CD1c-positive myeloid dendritic cell (primary cell): ENCODE data around the gene DOP1A.

ENCODE experiments used
- DNase-seq: peaks from one replicate; pipeline ENCODE4 v3.0.0-alpha.2; 2016; ENCODE audit errors: extremely low spot score

DOP1A gene

DNA sequence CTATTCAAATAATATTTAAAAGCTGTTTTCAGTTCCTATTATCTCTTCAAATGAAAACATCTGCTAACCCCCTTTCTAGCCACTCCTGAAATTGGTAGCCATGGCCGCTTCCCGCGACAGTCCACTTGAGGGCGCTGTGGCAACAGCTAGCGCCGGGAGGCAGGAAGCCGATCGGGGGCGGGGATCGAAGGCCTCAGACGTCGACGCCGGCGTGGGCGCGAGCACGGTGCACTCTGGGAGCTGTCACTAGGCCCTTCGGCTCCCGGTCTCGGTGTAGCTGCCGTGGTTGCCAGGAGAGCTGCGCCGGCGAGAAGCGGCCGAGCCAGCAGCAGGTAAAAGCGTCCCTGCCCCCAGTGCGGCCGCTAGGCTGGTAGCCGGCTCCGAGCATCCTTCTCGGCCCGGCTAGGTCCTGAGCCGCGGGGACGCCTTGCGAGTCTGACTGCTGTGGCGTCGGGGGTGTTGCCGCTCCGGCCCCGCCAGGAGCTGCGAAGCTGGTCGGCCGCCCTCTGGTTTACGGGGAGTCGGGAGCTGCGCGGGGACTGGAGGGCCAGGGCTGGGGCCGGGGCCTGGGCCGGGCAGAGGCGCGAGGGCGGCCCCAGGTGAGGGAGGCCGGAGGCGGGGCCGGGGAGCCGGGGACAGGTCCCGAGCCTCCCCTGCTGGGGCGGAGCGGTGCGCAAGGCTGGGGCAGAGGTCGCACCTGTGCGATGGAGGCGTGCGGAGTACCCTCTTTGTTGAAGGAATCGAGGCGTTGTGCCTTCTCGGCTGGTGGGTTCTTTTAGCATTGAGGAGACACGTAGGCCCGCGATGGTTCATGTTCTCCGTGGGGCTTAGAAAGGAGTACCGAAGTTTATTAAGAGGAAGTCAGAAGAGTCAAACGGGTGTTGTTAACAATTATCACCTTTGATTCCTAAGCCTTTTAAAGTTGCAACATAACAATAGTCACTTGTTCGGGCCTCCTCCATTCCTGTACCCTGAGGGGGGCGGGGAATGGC lies at the start of gene DOP1A:
TSS of gene DOP1A (plus strand) at position 224 of the 992 bp plus-strand sequence. CDS start 29,307 bp downstream, outside the sequence.
- peak; percentile 99 for DNase-seq

DNA sequence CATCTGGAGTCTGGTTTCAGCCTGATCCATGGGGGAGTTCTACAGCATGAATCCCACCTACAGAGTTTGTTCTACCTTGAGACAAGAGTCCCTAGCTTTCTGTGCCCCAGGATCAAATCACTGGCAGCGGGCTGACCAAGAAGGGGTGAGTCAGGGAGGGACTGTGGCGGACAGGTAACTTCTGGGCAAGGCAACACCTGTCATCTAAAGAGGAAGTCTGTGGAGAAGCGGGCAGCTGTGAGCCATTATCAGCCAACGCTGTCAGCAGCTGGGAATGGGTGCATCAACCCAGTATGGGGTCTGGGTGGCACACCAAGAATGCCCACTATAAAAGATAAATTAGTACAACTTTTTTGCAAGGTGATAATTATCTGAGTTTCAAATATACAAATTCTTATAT lies 47.7 kb upstream of the DOP1A start:
- DNase-seq = no peak

DNA sequence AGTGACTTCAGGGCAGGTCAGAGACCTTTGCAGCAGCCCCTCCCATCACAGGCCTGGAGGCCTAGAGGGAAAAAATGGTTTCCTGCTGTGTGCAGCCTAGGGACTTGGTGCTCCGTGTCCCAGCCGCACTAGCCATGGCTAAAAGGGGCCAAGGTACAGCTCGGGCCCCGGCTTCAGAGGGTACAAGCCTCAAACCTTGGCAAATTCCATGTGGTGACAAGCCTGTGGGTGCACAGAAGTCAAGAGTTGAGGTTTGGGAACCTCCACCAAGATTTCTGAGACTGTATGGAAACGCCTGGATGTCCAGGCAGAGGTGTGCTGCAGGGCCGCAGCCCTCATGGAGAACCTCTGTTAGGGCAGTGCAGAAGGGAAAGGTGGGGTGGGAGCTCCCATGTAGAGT lies 35.8 kb upstream of the DOP1A start:
- no peak for DNase-seq

DNA sequence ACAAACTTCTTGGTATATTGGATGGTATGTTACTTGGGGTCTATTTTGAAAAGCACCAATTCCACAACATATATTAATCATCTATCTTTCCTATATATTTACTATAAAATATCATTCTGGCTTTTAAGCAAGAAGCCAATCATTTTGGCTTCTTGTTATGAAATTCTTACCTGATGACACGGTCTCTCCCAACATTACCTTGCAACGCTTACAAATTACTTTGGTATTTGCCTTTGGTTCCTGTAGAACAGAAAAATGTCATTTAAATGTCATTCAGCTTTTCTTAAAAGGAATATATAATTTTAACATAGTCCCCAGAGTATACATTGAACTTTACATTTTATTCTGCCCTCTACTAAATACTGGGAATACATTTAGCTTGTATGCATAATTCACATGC lies 29.2 kb upstream of the DOP1A start:
- DNase-seq = no peak

GRCh38 chr6:83042467-83043053 lies 24.9 kb upstream of the DOP1A start:
- DNase-seq = no peak

GRCh38 chr6:83044091-83044768 lies 23.2 kb upstream of the DOP1A start:
- DNase-seq = no peak

GRCh38 chr6:83047065-83047754 lies 20.3 kb upstream of the DOP1A start:
- DNase-seq = no peak

DNA sequence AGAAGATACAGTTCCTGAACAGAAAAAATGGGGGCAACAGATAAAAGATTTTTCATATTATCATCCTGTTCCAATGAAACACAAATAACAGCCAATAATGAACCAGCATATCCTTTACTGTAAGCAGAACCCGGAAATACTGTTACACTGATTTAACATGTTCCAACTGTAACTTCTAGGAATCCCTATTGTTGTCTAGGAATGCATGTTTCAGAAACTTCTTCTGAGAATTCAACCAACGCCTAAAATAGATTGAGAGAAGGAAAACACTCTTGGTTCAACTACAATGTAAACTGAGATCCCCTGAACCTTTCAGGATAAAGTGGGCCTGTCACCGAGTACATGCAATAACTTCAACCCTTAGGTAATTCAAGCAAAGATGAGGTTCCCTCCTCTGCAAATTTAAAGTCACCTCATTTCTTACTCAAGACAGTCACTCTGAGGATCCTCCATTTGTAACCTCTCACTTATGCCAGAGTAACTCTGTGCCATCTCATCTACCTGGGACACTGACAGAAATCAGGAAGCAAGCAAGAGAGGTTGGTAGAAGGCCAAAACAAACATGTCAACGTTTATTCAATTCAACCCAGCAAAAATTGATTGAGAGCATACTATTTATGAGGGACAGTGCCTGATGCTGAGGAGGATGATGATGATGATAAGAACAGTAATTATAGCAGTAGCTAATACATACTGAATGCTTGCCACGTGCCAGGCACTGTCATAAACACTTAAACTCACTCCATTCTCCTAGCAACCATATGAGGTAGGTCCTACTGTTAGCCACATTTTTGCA lies 15.9 kb upstream of the DOP1A start:
- DNase-seq = no peak

- DNase-seq = no peak
These were observed 13.8 kb upstream of the DOP1A start for GRCh38 chr6:83053678-83054077.

- peak; percentile 58 for DNase-seq
These were observed 12.0 kb upstream of the DOP1A start for GRCh38 chr6:83055366-83055964.

GRCh38 chr6:83057705-83058321 lies 9.7 kb upstream of the DOP1A start:
- peak; percentile 15 for DNase-seq

DNA sequence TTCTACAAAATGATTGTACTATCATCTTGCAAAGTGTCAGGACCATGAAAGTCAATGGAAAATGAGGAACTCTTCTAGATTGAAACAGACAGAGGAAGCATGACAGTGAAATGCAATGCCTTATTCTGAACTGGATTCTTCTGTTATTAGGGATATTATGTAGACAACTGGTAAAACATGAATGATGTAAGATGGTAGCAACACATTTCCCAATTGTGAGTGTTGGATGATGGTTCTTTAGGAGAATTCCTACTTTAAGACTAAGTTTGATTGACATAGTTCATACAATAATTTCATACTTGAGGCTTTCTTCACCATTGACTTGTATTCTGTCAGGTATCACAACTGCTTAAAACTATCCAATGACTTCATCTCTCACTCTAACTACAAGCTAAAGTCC lies 6.3 kb upstream of the DOP1A start:
- no peak for DNase-seq

DNA sequence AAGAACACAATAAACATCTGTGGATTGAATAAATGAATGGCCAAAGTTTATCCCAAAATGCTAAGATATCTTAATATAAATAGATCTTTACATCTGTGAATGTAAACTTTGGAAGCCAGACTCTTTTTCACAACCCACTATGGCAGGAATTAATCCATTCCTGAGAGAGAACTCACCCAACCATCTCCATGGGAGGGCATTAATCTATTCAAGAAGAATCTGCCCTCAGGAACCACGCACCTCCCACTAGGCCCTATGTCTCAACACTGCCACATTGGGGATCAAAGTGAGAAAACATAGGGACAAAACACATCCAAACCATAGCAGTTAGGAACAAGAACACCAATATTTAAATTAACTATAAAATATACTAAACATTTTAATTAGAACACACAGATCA lies 5.2 kb upstream of the DOP1A start:
- no peak for DNase-seq

- peak; percentile 96 for DNase-seq
These were observed 1.8 kb upstream of the DOP1A start, which contains the start of gene UBE3D for GRCh38 chr6:83065511-83066192. TSS of gene UBE3D (minus strand) at chr6:83065841. CDS start at chr6:83065718, 123 bp downstream.

GRCh38 chr6:83068616-83069015 lies 1.1 kb downstream of the DOP1A start:
- no peak for DNase-seq

DNA sequence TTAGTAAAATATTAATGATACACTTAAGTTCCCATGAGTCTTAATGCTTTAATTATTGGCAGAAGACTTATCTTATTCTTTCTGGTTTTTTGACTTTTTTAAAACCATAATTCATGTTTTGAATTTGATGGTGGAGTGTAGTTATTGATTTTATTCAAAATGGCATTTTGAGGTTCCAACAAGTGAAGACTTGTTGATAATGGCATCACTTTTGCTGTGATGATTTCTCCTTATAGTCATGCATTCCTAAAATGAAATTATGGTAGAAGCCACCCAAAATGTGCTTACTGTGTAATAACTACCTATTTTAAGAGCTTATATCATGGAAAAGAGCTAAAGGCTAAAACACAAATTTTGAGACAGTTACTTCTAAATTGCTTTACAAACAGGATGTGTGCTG lies 2.2 kb downstream of the DOP1A start:
- DNase-seq = no peak

DNA sequence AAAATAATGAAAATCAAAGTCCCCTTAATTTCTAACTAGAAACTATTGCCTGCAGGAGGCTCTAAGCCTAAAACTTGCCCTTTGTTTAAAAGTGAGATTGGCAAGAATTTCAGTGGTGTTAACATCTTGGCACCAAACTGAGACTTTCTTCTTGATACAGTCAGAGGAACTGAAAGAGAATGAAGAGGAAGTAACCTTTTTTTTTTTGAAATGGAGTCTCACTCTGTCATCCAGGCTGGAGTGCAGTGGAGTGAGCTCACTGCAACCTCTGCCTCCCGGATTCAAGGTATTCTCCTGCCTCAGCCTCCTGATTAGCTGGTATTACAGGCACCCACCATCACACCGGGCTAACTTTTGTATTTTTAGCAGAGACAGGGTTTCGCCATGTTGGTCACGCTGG lies 3.6 kb downstream of the DOP1A start:
- DNase-seq = peak; percentile 80

DNA sequence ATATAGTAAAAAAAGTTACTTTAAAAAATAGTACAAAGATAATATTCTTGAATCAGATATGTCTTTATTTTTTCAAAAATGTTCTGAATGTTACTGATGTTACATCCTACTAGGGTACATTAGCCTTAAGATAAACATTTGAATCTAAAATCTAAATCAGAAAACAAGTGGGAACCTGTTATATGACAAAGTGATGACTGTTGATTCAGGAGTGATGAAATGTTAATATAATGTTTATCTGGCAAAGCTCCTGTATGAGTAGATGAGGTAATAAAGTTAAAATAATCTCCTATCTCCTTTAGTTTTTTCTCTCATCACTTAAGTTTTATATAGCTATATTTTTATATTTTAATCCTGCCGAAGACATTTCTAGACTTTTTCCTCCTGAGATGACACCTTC lies 4.2 kb downstream of the DOP1A start:
- no peak for DNase-seq

DNA sequence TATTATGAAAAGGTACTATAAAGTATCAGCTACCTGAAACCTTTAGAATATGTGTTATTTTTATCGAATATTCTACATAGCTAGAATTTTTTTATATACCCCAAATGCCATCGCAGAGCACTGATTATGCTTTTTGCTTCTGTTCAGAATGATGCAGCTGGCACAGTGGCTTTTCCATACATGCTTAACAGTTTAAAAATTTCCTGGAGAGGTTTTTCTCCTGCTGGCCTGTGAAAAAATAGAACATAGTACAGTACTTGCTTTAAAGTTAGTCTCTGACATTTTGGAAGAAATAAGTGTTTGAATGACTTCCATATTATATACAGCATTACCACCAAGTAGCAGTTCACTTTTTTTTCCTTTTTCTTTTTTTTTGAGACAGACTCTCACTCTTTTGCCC lies 5.3 kb downstream of the DOP1A start:
- DNase-seq = no peak

DNA sequence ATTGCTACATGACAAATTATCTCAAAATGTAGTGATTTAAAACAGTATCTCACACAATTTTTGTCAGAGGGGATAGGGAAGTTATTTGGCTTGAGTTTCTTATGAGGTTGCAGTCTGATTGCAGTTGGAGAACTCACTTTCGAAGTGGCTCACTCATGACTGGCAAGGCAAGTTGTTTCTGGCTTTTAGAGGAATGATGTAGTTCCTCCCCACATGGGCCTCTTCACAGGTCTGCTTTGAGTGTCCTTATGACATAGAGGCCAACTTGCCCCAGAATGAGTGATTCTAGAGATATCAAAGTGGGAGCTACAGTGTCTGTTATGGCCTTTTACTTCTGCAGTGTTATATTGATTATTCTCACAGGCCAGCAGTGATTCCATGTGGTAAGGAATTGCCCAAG lies 6.1 kb downstream of the DOP1A start:
- DNase-seq = peak; percentile 55
